Heart left ventricle (tissue), 16 donors: ENCODE results near the gene NCOA3. TPM values are rescaled to one million over a fixed set of nuclear protein-coding genes. Genes with fewer than 3 reads are reported as not detected.
"Not testable (repeated sequence)": the region's sequence is repeated elsewhere in the genome, so short reads cannot be mapped to it uniquely, and the experiment has no call there.

ENCODE experiments used
- ATAC-seq, 4 donors: fragments of 200-7000 bp; cut with Tn5 transposase; one replicate each; pipeline ENCODE4 v1.9.1; 2020 to 2022; ENCODE audit warnings: moderate library complexity in 4 of 4, mild to moderate bottlenecking in 3 of 4, moderate number of reproducible peaks in 1 of 4
- DNase-seq, 5 donors: peaks; one replicate each; pipeline ENCODE4 v3.0.0-alpha.2; 2020
- H3K27ac ChIP-seq, 12 donors: fragments of 200-600 bp; sonication (generic) in 4 of 12; one replicate each; pipeline versions ENCODE4 v1.5.0 to v1.8.0; 2016 to 2022; ENCODE audit warnings: mild to moderate bottlenecking in 2 of 12
- H3K27me3 ChIP-seq, 9 donors: fragments of 200-600 bp; sonication (generic) in 2 of 9; one replicate each; pipeline versions ENCODE4 v1.5.1 to v1.8.0; 2016 to 2022; ENCODE audit warnings: mild to moderate bottlenecking in 3 of 9
- H3K36me3 ChIP-seq, 9 donors: fragments of 200-600 bp; sonication (generic) in 2 of 9; one replicate each; pipeline versions ENCODE4 v1.5.0 to v1.8.0; 2018 to 2022; ENCODE audit warnings: mild to moderate bottlenecking in 2 of 9
- H3K4me1 ChIP-seq, 12 donors: fragments of 200-600 bp; sonication (generic) in 4 of 12; one replicate each; pipeline versions ENCODE4 v1.5.0 to v1.8.0; 2016 to 2022; ENCODE audit warnings: mild to moderate bottlenecking in 3 of 12
- H3K4me3 ChIP-seq, 12 donors: fragments of 200-600 bp; sonication (generic) in 4 of 12; one replicate each; pipeline versions ENCODE4 v1.5.0 to v1.8.0; 2017 to 2022; ENCODE audit warnings: mild to moderate bottlenecking in 9 of 12, moderate library complexity in 4 of 12
- H3K9me3 ChIP-seq, 12 donors: fragments of 200-600 bp; sonication (generic) in 4 of 12; one replicate each; pipeline versions ENCODE4 v1.5.0 to v1.8.0; 2016 to 2022; ENCODE audit warnings: mild to moderate bottlenecking in 1 of 12
- POLR2A ChIP-seq, 2 donors: fragments of 450-650 bp; IDR thresholded peaks; one replicate each; pipeline ENCODE4 v1.6.1; 2017; ENCODE audit warnings: antibody characterized with exemption in 2 of 2, mild to moderate bottlenecking in 2 of 2, moderate library complexity in 2 of 2
- WGBS, 4 donors: extraction: QIAGEN DNeasy Blood & Tissue Kit in 2 of 4; methylation state at CpG; one replicate each; pipeline versions ENCODE4 v1.1.5 to v1.1.7; 2013 to 2018; 5-methylcytosine and 5-hydroxymethylcytosine counted together
- intact Hi-C, 10 donors: fragments of 100-400 bp; cut with DNase I; formaldehyde crosslinking; loops; one replicate each; pipeline versions ENCODE4 v1.11.1 to v1.14.2; 2022
- polyA plus RNA-seq, 2 donors: library from polyadenylated mRNA; stranded (reverse); fragments of 200-250 nt; gene quantifications; one replicate each; pipeline ENCODE4 v1.2.3, GENCODE V29; 2013
- total RNA-seq, 9 donors: library from RNA; depleted of rRNA in 2 of 9; stranded (reverse); fragments of >200 nt in 2 of 9; fragmentation: NEBNext Ultra II Directional in 3 of 9; extraction: Animal tissue kit (Norgen Biotek cat#: 25700) in 3 of 9; gene quantifications; one replicate each; pipeline versions ENCODE4 v1.1.0 to v1.2.4, GENCODE V29; 2016 to 2023
- TF ChIP-seq, protein P1 (sequence below), 12 donors: fragments of 200-600 bp; sonication (generic) in 4 of 12; IDR thresholded peaks; one replicate each; pipeline versions ENCODE4 v1.5.0 to v1.8.0; 2018 to 2022; ENCODE audit warnings: antibody characterized with exemption in 12 of 12, mild to moderate bottlenecking in 5 of 12
- donor health status: ischemic (EF 13 %, LVEDD 7.1; RV severe dilation, severe dysfunction).
- donor health status: healthy with polysubstance abuse.
- donor health status: DM: no; HTN: yes; CAD: no.
- donor health status: DM: no; HTN: no; CAD: no.
- donor health status: ischemic (EF 25% LVEDD 6.9; RV normal size, moderate dysfunction).
- donor health status: ischemic (EF 25% LVEDD 5.7; RV mildly dilated, moderate dysfunction).
- donor health status: healthy.
- donor health status: DM: yes; HTN: yes; CAD: no.
- donor health status: ischemic (EF 35%, LVEDD 5.7; RV mildly dilated, moderate dysfunction).
- donor health status: nonischemic (EF 11% LVEDD 7.7; RV severe dilation, severe dysfunction).
- donor health status: DM: yes; HTN: yes; CAD: no.
- donor health status: PGD.
- donor health status: ischemic (EF 29% LVEDD 5.4; RV normal size, mild dysfunction).
- donor health status: nonischemic (EF 23%, LVEDD 6.1; RV moderate dilation, normal function).

Gene NCOA3
- total and polyA plus RNA-seq, 11 donors, result 6.7 to 39.3 (median 25.3) TPM

DNA sequence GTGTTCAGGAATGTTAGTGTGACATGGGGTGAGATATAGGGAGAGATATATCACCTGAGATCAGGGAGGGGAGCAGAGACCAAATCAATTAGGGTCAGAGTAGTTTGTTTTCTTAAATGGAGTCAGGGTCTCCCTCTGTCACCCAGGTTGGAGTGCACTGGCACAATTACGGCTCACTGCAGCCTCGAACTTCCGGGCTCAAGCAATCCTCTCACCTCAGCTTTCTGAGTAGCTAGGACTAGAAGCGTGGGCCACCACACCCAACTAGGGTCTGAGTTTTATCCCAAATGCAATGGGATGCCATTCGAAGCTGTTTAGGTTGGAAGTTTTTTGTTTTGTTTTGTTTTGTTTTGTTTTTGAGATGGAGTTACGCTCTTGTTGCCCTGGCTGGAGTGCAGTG is 3.1 kb upstream of the NCOA3 start:
- WGBS, 4 donors, result 93 to 97% (median 95%) methylated on average over 6 of the region's 6 CpGs
- TF ChIP-seq, protein P1, sequence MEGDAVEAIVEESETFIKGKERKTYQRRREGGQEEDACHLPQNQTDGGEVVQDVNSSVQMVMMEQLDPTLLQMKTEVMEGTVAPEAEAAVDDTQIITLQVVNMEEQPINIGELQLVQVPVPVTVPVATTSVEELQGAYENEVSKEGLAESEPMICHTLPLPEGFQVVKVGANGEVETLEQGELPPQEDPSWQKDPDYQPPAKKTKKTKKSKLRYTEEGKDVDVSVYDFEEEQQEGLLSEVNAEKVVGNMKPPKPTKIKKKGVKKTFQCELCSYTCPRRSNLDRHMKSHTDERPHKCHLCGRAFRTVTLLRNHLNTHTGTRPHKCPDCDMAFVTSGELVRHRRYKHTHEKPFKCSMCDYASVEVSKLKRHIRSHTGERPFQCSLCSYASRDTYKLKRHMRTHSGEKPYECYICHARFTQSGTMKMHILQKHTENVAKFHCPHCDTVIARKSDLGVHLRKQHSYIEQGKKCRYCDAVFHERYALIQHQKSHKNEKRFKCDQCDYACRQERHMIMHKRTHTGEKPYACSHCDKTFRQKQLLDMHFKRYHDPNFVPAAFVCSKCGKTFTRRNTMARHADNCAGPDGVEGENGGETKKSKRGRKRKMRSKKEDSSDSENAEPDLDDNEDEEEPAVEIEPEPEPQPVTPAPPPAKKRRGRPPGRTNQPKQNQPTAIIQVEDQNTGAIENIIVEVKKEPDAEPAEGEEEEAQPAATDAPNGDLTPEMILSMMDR (IDR thresholded peaks at IDR 0.05), result no peak
- TF ChIP-seq POLR2A (IDR thresholded peaks at IDR 0.05), result no peak
- Histone ChIP-seq H3K4me3 (no peak overlapping the region), H3K36me3 (no peaks in the 10 kb centered on the region), H3K4me1 (peaks cover 0 to 28% (median 17%) of the 10 kb centered on the region in 12 donors), H3K9me3 (peaks cover 0 to 4% (median 0%) of the 10 kb centered on the region in 12 donors), H3K27me3 (no peaks in the 10 kb centered on the region), H3K27ac (no peak overlapping the region)
- DNase-seq (no peak), ATAC-seq (no peak)
- intact Hi-C loops, result loop anchor here in 2 of 10 donors (10.0 kb wide), 1 partner anchor 224 kb away; no protein-coding TSS in a partner anchor

DNA sequence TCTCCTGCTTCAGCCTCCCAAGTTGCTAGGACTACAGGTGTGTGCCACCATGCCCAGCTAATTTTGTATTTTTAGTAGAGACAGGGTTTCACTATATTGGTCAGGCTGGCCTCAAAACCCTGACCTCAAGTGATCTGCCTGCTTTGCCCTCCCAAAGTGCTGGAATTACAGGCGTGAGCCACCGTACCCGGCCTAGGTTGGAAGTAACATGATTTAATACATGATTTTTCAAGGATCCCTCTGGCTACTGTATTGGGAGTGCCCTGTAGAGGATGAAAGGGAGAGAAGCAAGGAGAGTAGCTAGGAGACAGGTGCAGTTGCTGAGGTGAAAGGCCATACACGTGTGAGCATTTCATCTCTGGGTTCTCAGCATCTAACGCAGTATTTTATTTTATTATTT is 2.6 kb upstream of the NCOA3 start:
- H3K9me3 ChIP-seq, result peaks cover 0 to 4% (median 0%) of the 10 kb centered on the region in 12 donors
- ATAC-seq (no peak), DNase-seq (no peak)
- WGBS, 4 donors, result 95 to 99% (median 97%) methylated on average over 5 of the region's 5 CpGs
- H3K36me3 ChIP-seq, result no peaks in the 10 kb centered on the region
- intact Hi-C loops, result loop anchor here in 2 of 10 donors (10.0 kb wide), 1 partner anchor 224 kb away; no protein-coding TSS in a partner anchor
- TF ChIP-seq, protein P1 (IDR thresholded peaks at IDR 0.05), result no peak
- TF ChIP-seq POLR2A (IDR thresholded peaks at IDR 0.05), result no peak
- H3K27me3 ChIP-seq, result no peaks in the 10 kb centered on the region
- no peak overlapping the region for H3K27ac ChIP-seq
- H3K4me3 ChIP-seq, result no peak overlapping the region
- H3K4me1 ChIP-seq, result peaks cover 0 to 28% (median 17%) of the 10 kb centered on the region in 12 donors

DNA sequence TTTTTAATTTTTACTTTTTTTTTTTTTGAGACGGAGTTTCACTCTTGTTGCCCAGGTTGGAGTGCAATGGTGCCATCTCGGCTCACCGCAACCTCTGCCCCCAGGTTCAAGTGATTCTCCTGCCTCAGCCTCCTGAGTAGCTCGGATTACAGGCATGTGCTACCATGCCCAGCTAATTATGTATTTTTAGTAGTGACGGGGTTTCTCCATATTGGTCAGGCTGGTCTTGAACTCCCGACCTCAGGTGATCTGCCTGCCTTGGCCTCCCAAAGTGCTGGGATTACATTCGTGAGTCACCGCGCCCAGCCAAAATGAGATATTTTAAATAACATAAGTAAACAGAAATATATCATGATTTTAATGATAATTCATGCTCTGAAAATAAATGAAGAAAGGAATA is 1.6 kb upstream of the NCOA3 start:
- not testable (repeated sequence) for DNase-seq, H3K36me3 ChIP-seq, ATAC-seq, H3K9me3 ChIP-seq, H3K27me3 ChIP-seq, H3K4me3 ChIP-seq
- intact Hi-C loops, result loop anchor here (2.0 to 10.0 kb wide), 15 partner anchors 45 to 305 kb away; no protein-coding TSS in a partner anchor
- Histone ChIP-seq H3K4me1 (peaks cover 0 to 31% (median 17%) of the 10 kb centered on the region in 12 donors), H3K27ac (peak overlapping the region in 6 of 12 donors; percentile 91 to 98 (median 96))
- 97 to 99% (median 97%) methylated on average over 9 of the region's 9 CpGs for WGBS, 4 donors

DNA sequence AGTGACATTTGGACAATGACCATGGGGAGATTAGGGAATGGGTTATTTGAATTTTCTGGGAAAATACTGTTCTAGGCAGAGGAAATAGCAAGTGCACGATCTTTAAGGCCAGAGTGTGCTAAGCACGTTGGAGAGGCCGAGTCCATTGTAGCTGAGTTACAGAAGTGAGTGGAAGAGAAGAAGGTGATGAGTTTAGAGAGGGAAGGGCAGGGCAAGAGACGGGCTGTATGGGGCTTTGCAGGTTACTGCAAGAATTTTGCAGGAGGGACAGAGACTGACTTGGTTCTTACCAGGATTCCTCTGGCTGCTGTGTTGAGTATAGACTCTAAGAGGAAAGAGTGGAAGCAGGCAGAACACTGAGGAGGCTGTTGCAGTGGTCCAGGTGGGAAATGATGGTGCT is 1.1 kb upstream of the NCOA3 start:
- no peak for ATAC-seq

More for the DNA sequence above, 1.1 kb upstream of the NCOA3 start:
- H3K4me3 ChIP-seq, result no peak overlapping the region
- no peak for TF ChIP-seq POLR2A (IDR thresholded peaks at IDR 0.05)
- TF ChIP-seq, protein P1 (IDR thresholded peaks at IDR 0.05), result no peak
- DNase-seq, result no peak
- peaks cover 0 to 36% (median 17%) of the 10 kb centered on the region in 12 donors for H3K4me1 ChIP-seq
- H3K27me3 ChIP-seq, result no peaks in the 10 kb centered on the region
- intact Hi-C loops, result loop anchor here (2.0 to 10.0 kb wide), 15 partner anchors 46 to 306 kb away; no protein-coding TSS in a partner anchor
- H3K27ac ChIP-seq, result peak overlapping the region in 11 of 12 donors; percentile 91 to 98 (median 95)
- H3K36me3 ChIP-seq, result no peaks in the 10 kb centered on the region
- WGBS, 4 donors, result 31 to 43% (median 39%) methylated on average over 4 of the region's 4 CpGs
- peaks cover 0 to 4% (median 0%) of the 10 kb centered on the region in 12 donors for H3K9me3 ChIP-seq
